ENCODE measurements around the gene TFEB.

Gene TFEB

DNA sequence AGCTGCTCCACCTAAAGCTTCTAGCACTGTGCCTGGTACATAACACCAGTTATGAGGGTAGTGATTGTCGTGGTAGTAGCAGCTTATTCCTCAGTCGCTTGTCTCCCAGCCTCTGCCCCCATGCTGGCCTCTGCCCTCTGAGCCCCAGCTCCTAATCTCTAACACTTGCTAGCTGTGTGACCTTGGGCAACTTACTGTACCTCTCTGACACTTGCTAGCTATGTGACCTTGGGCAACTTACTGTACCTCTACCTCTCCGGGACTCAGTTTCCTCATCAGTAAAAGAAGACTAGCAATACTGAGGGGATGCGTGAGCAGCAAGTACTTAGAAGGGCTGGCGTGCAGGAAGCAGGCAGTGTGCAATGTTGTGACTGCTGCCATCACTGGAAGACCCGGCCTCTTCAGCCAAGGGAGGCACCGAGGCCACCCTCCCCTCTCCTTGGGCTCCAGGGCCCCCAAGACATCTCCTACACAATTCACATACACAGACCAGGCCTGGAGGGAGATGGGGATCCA lies 87.3 kb downstream of the TFEB start:
- no peak for DNase-seq

GRCh38 chr6:41647061-41647511 lies 88.3 kb downstream of the TFEB start:
- DNase-seq: no peak

- DNase-seq: no peak
Measured at GRCh38 chr6:41646026-41646795, 89.2 kb downstream of the TFEB start.

- DNase-seq: no peak
Measured at GRCh38 chr6:41645007-41645618, 90.3 kb downstream of the TFEB start.

- DNase-seq: no peak
Measured at GRCh38 chr6:41644297-41644879, 91.0 kb downstream of the TFEB start.

GRCh38 chr6:41643899-41644269 lies 91.5 kb downstream of the TFEB start:
- DNase-seq: no peak

DNA sequence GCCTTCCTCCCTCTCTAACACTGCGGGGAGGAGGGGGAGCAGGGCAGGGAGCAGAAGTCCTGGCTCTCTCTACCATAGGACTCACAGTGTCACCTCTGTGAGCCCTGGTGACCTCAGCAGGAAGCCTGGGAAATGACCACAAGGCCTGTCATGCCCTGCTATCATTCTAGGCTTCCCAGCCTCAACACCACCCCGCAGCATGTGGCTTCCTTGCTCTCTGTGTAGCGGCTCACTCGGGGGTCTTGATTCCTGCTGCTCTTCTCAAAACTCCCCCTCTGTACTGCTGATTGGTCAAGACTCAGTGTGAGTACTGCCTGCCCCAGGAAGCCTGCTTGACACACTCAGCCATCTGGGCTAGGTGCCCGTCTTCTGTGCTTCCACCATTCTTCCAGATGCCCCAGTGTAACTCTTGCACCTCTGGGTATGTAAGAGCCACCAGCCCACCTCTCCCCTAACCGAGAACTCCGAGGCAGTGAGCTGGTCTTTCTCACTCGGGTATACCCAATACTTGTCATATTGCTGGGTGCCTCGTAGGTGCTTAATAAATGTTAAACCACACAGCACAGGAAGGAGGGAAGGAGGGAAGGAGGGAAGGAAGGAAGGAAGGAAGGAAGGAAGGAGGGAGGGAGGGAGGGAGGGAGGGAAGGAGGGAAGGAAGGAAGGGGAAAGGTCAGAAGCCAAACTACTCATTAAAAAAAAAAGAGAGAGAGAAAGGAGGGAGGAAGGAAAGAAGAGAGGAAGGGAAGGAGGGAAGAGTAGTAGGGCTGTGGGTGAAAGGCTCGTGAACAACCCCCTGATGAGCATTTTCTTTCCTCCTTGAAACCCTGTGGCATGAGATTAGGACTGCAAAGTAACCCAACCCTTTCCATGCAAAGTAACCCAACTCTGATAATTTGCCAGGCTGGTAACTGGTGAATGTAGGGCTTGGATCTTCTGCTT lies 92.2 kb downstream of the TFEB start:
- DNase-seq: peak; percentile 9

DNA sequence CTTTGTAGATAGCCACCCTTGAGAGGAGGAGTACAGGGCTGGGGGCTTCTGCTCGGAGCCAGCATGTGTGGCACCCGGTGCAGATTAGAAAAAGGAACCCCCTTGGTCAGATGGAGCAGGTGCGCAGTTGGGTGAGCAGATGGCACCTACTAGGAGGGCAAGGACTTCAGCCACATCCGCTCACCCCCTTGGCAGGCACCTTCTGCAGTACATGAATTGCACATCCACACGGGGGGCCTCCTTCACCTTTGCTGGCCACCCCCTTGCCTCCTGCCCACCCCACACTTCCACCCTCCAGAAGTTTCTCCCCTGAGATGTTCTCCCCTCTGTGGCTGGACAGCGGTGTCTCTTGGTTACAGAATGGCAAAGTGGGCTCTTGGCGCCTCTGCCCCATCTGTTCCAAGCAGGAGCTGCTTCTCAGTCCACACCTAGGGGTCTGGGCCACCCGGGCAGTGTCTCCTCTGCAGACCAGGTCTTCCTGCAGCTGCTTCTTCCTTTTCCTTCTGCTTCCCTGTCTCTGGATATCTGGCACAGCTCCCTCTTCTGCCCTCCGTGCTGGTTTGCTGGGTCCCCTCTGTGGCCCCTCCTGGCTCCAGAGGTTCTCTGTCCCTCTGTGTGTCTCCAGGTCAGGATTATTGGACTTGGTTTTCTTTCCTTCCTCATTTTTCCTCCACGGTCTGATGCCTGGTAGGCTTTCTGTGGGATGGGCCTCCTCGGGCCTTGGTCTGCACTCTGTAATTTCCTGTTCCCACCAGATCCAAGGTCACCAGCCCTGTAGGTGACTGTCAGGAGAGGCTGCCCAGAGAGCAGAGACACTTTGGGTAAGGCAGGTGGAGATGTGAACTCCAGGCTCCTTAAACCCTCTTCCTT lies 93.1 kb downstream of the TFEB start:
- DNase-seq: no peak

- no peak for DNase-seq
Measured at GRCh38 chr6:41641352-41641925, 94.0 kb downstream of the TFEB start.

DNA sequence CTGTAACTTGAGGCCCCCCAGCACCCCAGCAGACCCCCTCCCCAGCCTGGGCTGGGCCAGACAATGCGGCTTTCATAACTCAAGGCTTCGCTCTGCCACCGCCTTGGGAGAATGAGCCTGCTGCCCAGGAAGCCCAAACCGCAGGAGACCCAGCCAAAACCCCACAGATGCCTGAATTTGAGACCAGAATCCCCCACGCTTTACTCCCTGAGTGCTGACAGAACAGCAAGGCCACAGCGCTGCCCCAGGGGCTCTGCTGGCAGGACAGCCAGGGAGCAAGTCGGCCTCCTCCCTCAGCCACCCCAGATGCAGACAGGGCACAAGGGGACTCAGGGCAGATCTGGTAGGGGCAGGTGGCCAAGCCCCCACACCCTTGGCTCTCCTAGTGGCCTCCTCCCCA lies 95.0 kb downstream of the TFEB start:
- no peak for DNase-seq

DNA sequence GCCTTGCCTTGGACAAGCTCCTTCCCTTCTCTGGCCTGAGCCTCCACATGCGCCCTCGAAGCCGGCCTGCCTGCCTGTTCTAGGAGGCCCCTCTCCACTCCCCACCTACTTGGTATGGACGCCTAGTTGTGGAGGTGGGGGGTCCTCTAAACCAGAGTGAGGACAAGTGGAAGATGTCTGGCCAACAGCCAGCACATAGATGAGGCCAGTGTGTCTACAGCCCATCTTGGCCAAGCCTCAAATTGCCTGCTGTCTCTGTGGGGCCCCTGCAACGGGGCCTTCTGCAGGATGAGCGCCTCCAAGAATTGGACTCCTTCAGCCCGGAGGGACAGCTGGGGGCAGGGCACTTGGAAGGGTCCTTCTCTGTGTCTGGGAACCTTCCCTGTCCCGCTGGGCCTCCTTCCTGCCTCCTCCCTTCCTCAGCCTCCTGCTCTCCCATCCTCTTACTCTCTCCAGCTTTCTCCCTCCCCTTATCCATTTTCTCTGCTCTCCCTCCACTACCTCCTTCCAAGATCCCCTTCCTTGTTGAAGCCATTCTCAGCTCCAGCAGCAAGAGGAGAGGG lies 95.5 kb downstream of the TFEB start:
- no peak for DNase-seq

DNA sequence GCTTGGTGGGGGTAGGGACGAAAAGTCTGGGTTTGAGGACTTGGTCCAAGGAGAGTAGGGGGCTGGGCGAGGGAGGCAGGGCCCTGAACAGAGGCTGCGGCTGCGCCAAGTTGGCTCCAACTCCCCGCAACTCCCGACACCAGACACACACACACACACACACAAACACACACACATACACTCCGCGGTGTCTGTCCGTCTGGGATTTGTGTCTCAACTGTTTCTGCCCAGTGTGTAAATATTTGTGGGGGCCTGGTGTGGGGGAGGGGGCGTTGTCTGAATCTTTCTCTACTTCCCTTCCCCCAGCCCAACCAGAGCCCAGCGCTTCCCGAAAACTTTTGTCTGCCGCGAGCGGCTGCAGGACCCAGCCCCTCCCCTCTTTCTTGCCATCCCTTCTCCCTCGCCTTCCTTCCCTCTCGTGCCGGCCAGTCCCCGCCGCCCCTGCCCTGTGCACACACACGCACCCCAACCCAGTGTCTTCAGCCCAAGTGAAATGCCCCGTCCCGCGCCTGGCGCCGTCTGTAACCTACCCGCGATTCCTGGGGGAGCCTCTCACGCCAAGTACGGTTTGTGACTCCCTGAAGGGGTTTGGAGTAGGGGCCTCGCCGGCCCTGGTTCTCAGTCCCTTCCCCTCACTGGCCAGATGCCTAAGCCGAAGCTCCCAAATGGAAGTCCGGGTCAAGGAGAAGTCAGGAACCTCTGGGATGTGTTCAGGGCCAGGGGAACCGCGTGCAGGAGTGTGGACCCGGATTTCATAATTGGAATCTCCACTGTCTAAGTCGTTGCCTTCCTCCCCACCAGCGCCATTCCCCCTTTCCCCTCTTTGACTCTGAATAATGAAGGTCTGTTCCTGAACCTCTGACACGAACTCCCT lies 96.2 kb downstream of the TFEB start:
- DNase-seq: no peak

DNA sequence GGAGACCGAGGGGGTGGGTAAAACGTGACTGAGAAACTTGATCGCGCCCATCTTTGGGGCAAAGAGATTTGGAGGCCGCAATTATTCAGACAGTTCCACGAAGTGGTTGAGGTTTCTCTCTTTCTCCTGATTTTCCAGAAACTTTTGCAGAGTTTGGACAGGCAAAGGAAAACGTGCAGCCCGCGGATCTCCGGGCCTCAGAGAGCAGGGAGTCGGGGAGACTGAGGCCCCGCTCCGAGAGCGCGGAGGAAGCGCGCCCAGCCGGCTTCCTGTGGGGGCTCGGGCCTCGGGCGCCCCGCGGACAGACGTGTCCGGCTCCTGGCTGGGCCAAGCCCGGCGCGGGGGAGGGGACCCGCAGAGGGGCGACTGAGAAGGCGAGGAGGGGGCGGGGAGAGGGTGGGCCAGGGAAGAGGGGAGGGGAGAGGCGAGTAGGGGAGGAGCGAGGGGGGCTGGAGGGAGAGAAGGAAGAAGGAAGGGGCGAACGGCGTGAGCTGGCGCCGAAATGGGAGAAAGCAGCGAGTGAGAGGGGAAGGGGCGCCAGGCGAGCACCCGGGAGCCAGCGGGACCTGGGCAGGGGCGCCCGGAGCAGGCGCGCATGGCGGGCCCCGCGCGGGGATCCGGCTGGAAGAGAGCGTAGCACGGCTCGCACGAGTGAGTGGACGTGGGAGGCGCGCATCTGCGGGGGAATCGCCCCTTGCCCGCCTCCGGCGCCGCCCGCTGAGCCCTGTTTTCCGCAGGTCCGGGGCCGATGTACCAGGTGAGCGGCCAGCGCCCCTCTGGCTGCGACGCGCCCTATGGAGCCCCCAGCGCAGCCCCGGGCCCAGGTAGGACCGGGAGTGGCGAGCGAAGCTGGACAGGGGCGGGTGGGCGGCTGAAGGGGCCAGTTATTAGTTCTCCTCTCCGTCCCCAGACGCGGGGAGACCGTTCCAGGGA lies 97.1 kb downstream of the TFEB start, which contains the start of gene MDFI:
MDFI (plus strand) TSS at position 467 of the 933 bp plus-strand sequence; CDS start at position 749, 282 bp downstream.
- DNase-seq: no peak

DNA sequence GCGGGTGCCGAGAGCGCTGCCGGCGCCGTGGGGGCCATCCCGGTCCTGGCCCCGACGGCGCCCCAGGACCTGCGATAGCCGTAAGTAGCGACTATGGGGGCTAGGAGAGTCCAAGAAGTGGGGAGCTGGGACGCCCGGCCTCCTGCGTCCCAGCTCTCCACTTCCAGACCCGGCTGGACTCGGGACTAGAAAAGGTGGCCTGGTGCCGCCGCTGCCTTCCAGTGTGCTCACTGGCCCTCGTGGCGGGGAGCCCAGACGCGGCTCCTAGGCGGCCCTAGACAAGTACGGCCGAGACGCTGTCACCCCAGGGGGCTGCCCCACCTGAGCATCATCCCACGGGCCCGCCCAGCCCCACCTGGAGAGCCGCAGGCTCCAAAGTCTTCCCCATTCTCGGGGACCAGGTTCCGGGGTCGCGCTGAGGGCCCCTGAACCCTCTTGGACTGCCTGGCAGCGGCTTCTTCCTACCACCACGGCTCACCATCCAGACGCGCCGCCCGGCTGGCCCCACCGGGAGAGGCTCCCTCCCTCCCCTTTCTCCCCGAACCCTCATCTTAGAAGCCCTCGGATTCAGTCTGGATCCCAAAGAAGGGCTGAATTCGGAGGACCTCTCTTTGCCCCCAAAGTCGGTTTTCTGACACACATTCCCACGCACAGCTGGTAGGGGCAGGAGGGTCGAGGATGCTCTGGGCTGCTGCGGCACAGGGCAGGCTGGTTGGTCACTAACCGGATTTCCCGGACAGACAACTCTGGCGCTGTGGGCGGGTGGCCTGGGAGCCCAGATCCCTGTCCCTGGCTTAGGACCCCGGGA lies 98.0 kb downstream of the TFEB start:
- no peak for DNase-seq

DNA sequence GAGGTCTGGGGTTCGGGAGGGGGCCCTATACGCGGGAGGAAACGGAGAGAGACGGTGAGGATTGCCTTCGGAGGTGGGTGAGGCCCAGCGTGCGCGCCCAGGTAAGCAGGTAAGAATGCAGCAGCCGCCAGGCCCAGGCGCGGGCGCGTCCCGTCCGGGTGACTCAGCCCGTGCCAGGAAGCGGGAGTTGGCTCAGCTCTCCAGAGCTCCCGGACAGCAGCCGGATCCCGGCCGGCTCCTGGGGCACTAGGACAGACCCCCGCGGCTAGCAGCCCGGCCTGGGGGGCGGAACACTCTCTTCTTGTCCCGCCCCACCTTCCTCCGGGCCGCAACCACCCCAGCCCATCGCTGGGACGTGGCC lies 98.6 kb downstream of the TFEB start:
- no peak for DNase-seq

GRCh38 chr6:41635365-41635764 lies 100.0 kb downstream of the TFEB start:
- DNase-seq: no peak

DNA sequence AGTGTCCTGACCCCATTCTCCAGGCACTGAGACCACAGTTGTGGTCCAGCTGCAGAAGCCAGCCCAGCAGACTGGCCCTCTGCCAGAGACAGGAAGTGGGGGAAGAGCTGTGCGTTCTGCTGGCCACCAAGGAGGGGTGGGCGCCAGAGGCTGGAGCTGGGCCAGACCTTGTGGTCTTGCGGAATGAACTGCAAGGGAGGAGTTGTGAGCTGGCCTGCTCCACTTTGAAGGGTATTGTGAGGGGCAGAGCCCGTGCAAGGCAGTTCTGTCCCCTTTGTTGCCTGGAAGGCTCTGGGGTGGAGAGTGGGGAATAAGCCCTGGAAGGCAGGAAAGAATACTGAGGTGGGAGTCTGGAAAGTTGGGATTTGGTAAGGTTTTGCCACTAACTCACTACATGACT lies 100.8 kb downstream of the TFEB start:
- no peak for DNase-seq

Measured in suppressor macrophage treated with lipopolysaccharide for 4 hours (primary cell).